CD14-positive monocyte (primary cell): ENCODE data around the gene UBE2H. TPM values are rescaled to one million over a fixed set of nuclear protein-coding genes. Genes with fewer than 3 reads are reported as not detected.
A peak's percentile ranks its signal among the peaks of the same experiment; 100 is the strongest.

Experiments
- DNase-seq, 3 donors: peaks; one replicate each; pipeline ENCODE4 v3.0.0-alpha.2; 2011 to 2022
- H2AFZ ChIP-seq: 2 replicates; pipeline ENCODE4 v1.6.0; 2012; ENCODE audit warnings: mild to moderate bottlenecking, low read depth, low read length, inconsistent platforms; ENCODE audit not compliant: insufficient read depth, poor library complexity, severe bottlenecking
- H3K27ac ChIP-seq, 2 donors: 1 replicate in 1 of 2; 2 replicates in 1 of 2; pipeline ENCODE4 v1.5.1; 2012 to 2013; ENCODE audit warnings: low read length in 2 of 2, control low read depth in 1 of 2, inconsistent platforms in 1 of 2, low read depth in 1 of 2, mild to moderate bottlenecking in 1 of 2
- H3K27me3 ChIP-seq, 2 donors: one replicate each; pipeline versions ENCODE4 v1.6.0 to v1.6.1; 2011 to 2013; ENCODE audit warnings: low read length in 2 of 2; ENCODE audit not compliant: control insufficient read depth in 2 of 2, insufficient read depth in 2 of 2
- H3K36me3 ChIP-seq, 2 donors: replicated peaks in 1 of 2; 1 replicate in 1 of 2; 2 replicates in 1 of 2; pipeline versions ENCODE4 v1.5.1 to v1.6.1; 2012 to 2013; ENCODE audit warnings: low read length in 2 of 2, control low read depth in 1 of 2, inconsistent platforms in 1 of 2, mild to moderate bottlenecking in 1 of 2; ENCODE audit not compliant: insufficient read depth in 2 of 2, control insufficient read depth in 1 of 2
- H3K4me1 ChIP-seq, 2 donors: 1 replicate in 1 of 2; 2 replicates in 1 of 2; pipeline versions ENCODE4 v1.5.1 to v1.6.1; 2012 to 2013; ENCODE audit warnings: low read length in 2 of 2, control low read depth in 1 of 2, inconsistent platforms in 1 of 2, mild to moderate bottlenecking in 1 of 2, moderate library complexity in 1 of 2; ENCODE audit not compliant: insufficient read depth in 2 of 2, control insufficient read depth in 1 of 2
- H3K4me2 ChIP-seq: replicated peaks from 2 replicates; pipeline ENCODE3; 2012; ENCODE audit warnings: low read length, moderate library complexity, mild to moderate bottlenecking; ENCODE audit not compliant: poor library complexity, severe bottlenecking; ENCODE audit errors: extremely low read depth
- H3K4me3 ChIP-seq, 3 experiments: fragments of 200-600 bp in 1 of 3; sonication (generic) in 1 of 3; replicated peaks in 1 of 3; 1 replicate in 2 of 3; 2 replicates in 1 of 3; pipeline ENCODE4 v1.5.1; 2011 to 2013; ENCODE audit warnings: low read length in 3 of 3, mild to moderate bottlenecking in 3 of 3, control low read depth in 2 of 3, low read depth in 2 of 3, inconsistent platforms in 1 of 3, moderate library complexity in 1 of 3
- H3K79me2 ChIP-seq: 2 replicates; pipeline ENCODE4 v1.6.0; 2012; ENCODE audit warnings: mild to moderate bottlenecking, control low read depth, inconsistent platforms, low read length, moderate library complexity; ENCODE audit not compliant: insufficient read depth
- H3K9ac ChIP-seq: 2 replicates; pipeline ENCODE4 v1.6.0; 2017; ENCODE audit warnings: low read length, mild to moderate bottlenecking; ENCODE audit not compliant: insufficient read depth, poor library complexity, severe bottlenecking
- H3K9me3 ChIP-seq, 2 donors: replicated peaks in 1 of 2; 1 replicate in 1 of 2; 2 replicates in 1 of 2; pipeline versions ENCODE4 v1.5.1 to v1.6.1; 2012 to 2013; ENCODE audit warnings: low read length in 2 of 2, control low read depth in 1 of 2; ENCODE audit not compliant: control insufficient read depth in 1 of 2, insufficient read depth in 1 of 2
- H4K20me1 ChIP-seq: 2 replicates; pipeline ENCODE4 v1.6.0; 2012; ENCODE audit warnings: mild to moderate bottlenecking, low read length, control low read depth, moderate library complexity; ENCODE audit not compliant: insufficient read depth
- H3K27ac Mint-ChIP-seq, 7 donors: one replicate each; pipeline ENCODE4 v1.8.0; 2020; ENCODE audit warnings: mild to moderate bottlenecking in 7 of 7, mixed read lengths in 7 of 7, moderate library complexity in 6 of 7, inconsistent platforms in 2 of 7
- H3K27me3 Mint-ChIP-seq, 3 donors: one replicate each; pipeline ENCODE4 v1.8.0; 2021 to 2022; ENCODE audit warnings: low read depth in 3 of 3, mild to moderate bottlenecking in 3 of 3, mixed read lengths in 3 of 3, moderate library complexity in 3 of 3, inconsistent platforms in 1 of 3
- H3K36me3 Mint-ChIP-seq, 2 donors: one replicate each; pipeline ENCODE4 v1.8.0; 2020; ENCODE audit warnings: mixed read lengths in 2 of 2, inconsistent platforms in 1 of 2, mild to moderate bottlenecking in 1 of 2
- H3K4me1 Mint-ChIP-seq: one replicate; pipeline ENCODE4 v1.8.0; 2020; ENCODE audit warnings: mild to moderate bottlenecking, mixed read lengths
- H3K4me3 Mint-ChIP-seq, 2 donors: one replicate each; pipeline ENCODE4 v1.8.0; 2020; ENCODE audit warnings: mild to moderate bottlenecking in 2 of 2, mixed read lengths in 2 of 2, moderate library complexity in 1 of 2
- H3K9me3 Mint-ChIP-seq, 7 donors: one replicate each; pipeline ENCODE4 v1.8.0; 2020 to 2022; ENCODE audit warnings: mixed read lengths in 7 of 7, mild to moderate bottlenecking in 6 of 7, moderate library complexity in 6 of 7, inconsistent platforms in 2 of 7
- WGBS: methylation state at CpG from one replicate; pipeline ENCODE4 v1.1.5; 2013; ENCODE audit warnings: missing lambda C conversion rate; ENCODE audit not compliant: insufficient coverage; 5-methylcytosine and 5-hydroxymethylcytosine counted together
- intact Hi-C, 2 donors: fragments of 100-400 bp; cut with micrococcal nuclease; formaldehyde crosslinking; loops; one replicate each; pipeline versions ENCODE4 v1.15.0 to v1.15.1; 2023
- polyA plus RNA-seq, 3 donors: library from polyadenylated mRNA; depleted of rRNA in 1 of 3; unstranded in 2 of 3; stranded (reverse) in 1 of 3; fragments of 300-500 nt in 2 of 3; fragments of >200 nt in 1 of 3; fragmentation: Illumina TruSeq in 2 of 3; gene quantifications; 1 replicate in 2 of 3; 2 replicates in 1 of 3; pipeline ENCODE4 v1.2.3, GENCODE V29; 2012 to 2021
- TF ChIP-seq, protein P1 (sequence below): fragments of 200-600 bp; IDR thresholded peaks from one replicate; pipeline ENCODE4 v1.8.0; 2022; ENCODE audit warnings: antibody characterized with exemption, mild to moderate bottlenecking

The UBE2H gene
- polyA plus RNA-seq, 3 donors: 12.6 to 26.0 (median 16.0) TPM

DNA sequence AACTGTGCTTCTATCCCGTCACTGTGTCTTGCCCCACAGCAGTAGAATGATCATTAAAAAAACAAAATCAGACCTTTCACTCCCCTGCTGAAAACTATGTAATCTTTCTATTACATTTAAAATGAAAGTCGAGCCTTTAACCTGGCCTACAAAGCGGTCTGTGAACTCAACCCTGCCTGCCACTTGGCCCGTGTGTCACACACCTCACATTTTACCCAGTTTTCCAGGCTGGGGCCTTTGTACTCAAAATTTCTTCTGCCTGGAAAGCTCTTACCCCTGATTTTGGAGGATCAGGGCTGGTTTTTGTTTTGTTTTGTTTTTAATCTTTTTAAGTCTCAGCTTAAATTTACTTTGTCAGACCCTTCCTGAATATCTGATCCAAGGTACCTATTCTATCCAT lies 82.1 kb downstream of the UBE2H start:
- H3K27me3 Mint-ChIP-seq: no peaks in the 10 kb centered on the region
- Histone ChIP-seq H3K4me3 (no peak overlapping the region), H2AFZ (no peak overlapping the region), H4K20me1 (peaks cover 41% of the 10 kb centered on the region), H3K4me1 (no peaks in the 10 kb centered on the region), H3K9ac (no peak overlapping the region), H3K36me3 (peaks cover 5 to 13% of the 10 kb centered on the region in 2 donors), H3K27ac (no peak overlapping the region), H3K27me3 (no peaks in the 10 kb centered on the region), H3K4me2 (no peak overlapping the region), H3K79me2 (peaks cover 3% of the 10 kb centered on the region), H3K9me3 (no peaks in the 10 kb centered on the region)
- peak overlapping the region in 1 of 7 donors; percentile 21 for H3K27ac Mint-ChIP-seq
- no peaks in the 10 kb centered on the region for H3K9me3 Mint-ChIP-seq
- H3K4me3 Mint-ChIP-seq: no peak overlapping the region
- 97% methylated on average over 4 of the region's 4 CpGs for WGBS
- DNase-seq: no peak
- H3K4me1 Mint-ChIP-seq: peaks cover 9% of the 10 kb centered on the region
- peaks cover 37 to 46% of the 10 kb centered on the region in 2 donors for H3K36me3 Mint-ChIP-seq
- TF ChIP-seq, protein P1, sequence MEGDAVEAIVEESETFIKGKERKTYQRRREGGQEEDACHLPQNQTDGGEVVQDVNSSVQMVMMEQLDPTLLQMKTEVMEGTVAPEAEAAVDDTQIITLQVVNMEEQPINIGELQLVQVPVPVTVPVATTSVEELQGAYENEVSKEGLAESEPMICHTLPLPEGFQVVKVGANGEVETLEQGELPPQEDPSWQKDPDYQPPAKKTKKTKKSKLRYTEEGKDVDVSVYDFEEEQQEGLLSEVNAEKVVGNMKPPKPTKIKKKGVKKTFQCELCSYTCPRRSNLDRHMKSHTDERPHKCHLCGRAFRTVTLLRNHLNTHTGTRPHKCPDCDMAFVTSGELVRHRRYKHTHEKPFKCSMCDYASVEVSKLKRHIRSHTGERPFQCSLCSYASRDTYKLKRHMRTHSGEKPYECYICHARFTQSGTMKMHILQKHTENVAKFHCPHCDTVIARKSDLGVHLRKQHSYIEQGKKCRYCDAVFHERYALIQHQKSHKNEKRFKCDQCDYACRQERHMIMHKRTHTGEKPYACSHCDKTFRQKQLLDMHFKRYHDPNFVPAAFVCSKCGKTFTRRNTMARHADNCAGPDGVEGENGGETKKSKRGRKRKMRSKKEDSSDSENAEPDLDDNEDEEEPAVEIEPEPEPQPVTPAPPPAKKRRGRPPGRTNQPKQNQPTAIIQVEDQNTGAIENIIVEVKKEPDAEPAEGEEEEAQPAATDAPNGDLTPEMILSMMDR: no peak
- intact Hi-C loops: no loop called here

DNA sequence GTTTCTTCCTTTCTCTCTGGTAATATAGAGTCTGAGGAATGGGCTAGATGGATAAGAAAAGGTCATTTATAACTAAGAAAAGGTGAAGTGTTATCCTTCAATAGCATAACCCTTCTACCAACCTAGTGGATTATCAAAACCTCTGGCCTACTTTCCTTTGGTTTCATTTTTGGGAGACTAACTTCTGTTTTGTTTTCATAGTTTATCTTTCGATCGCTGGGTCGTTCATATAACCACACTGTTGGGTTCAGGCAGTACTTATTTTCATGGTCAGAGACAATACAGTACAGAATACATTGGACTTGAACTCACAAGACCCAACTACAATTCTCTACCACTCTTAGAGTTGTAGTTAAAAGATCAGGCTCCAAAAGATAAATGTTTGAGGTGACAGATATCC lies 86.5 kb downstream of the UBE2H start:
- WGBS: no CpG with 5 or more reads among the region's 3 CpGs
- peaks cover 26 to 29% of the 10 kb centered on the region in 2 donors for H3K36me3 Mint-ChIP-seq
- Histone ChIP-seq H3K4me3 (no peak overlapping the region), H3K27me3 (no peaks in the 10 kb centered on the region), H4K20me1 (peaks cover 80% of the 10 kb centered on the region), H3K36me3 (peaks cover 2 to 6% of the 10 kb centered on the region in 2 donors), H3K4me1 (peaks cover 4% of the 10 kb centered on the region in 2 donors), H3K9ac (no peak overlapping the region), H3K27ac (no peak overlapping the region), H2AFZ (no peak overlapping the region), H3K79me2 (peaks cover 13% of the 10 kb centered on the region), H3K9me3 (no peaks in the 10 kb centered on the region), H3K4me2 (no peak overlapping the region)
- intact Hi-C loops: no loop called here
- peaks cover 16% of the 10 kb centered on the region for H3K4me1 Mint-ChIP-seq
- H3K27ac Mint-ChIP-seq: no peak overlapping the region
- no peaks in the 10 kb centered on the region for H3K9me3 Mint-ChIP-seq
- no peak overlapping the region for H3K4me3 Mint-ChIP-seq
- DNase-seq: no peak
- peaks cover 1 to 3% (median 2%) of the 10 kb centered on the region in 3 donors for H3K27me3 Mint-ChIP-seq
- TF ChIP-seq, protein P1: no peak
